ENCODE results near the gene GLB1L2.

The GLB1L2 gene

DNA sequence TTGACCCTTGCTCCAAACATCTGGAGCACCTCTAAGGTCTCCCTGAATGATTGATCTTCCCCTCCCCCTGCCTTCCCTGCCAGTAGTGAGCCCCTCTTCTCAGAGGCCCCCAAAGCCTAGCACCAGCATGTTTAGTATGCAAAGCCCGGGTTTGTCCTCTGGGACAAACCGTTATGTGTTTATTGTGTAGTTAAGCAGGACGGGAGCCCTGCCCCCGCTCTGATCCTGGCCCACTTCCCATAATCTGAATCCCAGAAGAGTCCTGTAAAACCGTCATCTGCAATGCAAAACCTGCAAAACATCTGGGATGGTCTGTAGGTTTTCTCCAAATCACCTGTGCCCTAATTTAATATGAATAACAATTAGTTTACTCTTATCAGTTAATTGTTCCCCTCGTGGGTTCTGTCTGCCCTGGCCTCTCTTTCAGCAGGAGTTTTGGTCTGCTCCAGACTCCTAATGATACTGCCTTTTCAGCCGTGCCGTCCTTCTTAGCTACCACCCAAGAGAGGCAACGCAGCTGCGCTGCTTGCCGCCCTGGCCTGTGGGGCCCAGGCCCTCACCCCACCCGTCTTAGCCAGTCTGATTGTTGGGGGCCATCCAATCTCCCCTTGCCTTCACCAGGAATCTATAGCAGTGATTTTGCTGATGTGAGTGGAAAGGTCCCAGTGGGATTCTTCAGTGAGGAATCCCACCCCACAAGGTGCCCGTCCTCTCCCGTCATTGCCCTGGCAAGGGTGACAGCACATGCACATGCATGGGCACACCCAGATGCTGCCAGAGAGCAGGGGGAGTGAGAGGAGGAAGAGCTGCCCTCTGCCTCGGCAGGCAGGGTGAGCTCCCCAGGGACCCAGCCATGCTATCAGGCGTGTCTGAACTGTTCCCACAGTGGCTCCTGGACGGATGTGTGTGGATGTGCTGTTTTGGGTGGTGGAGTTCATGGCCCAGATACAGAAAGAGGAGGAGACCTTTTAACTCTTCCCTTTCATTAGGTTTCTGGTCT is 83.3 kb downstream of the GLB1L2 start:
- ATAC-seq: no peak

DNA sequence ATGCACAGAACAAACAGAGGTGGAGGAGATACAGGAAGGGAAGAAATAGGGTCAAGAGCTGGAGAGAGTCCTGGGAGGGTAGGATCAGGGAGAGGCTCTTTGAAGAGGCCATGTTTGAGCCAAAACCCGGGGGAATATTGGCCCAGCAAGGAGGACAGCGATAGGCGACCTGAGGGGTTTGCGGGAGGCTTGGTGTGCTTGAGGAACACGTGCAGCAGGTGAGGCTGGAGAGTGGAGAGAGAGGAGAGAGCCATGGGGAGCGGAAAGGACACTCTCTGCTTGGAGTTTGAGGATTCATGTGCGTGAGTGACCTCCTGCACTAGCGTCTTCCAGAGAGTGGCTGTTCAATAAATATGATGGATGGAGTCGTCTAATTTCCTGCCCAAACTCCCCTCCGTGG is 84.9 kb downstream of the GLB1L2 start:
- TF ChIP-seq, protein P1, sequence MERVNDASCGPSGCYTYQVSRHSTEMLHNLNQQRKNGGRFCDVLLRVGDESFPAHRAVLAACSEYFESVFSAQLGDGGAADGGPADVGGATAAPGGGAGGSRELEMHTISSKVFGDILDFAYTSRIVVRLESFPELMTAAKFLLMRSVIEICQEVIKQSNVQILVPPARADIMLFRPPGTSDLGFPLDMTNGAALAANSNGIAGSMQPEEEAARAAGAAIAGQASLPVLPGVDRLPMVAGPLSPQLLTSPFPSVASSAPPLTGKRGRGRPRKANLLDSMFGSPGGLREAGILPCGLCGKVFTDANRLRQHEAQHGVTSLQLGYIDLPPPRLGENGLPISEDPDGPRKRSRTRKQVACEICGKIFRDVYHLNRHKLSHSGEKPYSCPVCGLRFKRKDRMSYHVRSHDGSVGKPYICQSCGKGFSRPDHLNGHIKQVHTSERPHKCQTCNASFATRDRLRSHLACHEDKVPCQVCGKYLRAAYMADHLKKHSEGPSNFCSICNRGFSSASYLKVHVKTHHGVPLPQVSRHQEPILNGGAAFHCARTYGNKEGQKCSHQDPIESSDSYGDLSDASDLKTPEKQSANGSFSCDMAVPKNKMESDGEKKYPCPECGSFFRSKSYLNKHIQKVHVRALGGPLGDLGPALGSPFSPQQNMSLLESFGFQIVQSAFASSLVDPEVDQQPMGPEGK (CRISPR knock-in tag; IDR thresholded peaks at IDR 0.05; ENCODE audit: borderline replicate concordance): no peak
- TF ChIP-seq ZFP30 (CRISPR knock-in tag; IDR thresholded peaks at IDR 0.05): no peak
- TF ChIP-seq, protein P2, sequence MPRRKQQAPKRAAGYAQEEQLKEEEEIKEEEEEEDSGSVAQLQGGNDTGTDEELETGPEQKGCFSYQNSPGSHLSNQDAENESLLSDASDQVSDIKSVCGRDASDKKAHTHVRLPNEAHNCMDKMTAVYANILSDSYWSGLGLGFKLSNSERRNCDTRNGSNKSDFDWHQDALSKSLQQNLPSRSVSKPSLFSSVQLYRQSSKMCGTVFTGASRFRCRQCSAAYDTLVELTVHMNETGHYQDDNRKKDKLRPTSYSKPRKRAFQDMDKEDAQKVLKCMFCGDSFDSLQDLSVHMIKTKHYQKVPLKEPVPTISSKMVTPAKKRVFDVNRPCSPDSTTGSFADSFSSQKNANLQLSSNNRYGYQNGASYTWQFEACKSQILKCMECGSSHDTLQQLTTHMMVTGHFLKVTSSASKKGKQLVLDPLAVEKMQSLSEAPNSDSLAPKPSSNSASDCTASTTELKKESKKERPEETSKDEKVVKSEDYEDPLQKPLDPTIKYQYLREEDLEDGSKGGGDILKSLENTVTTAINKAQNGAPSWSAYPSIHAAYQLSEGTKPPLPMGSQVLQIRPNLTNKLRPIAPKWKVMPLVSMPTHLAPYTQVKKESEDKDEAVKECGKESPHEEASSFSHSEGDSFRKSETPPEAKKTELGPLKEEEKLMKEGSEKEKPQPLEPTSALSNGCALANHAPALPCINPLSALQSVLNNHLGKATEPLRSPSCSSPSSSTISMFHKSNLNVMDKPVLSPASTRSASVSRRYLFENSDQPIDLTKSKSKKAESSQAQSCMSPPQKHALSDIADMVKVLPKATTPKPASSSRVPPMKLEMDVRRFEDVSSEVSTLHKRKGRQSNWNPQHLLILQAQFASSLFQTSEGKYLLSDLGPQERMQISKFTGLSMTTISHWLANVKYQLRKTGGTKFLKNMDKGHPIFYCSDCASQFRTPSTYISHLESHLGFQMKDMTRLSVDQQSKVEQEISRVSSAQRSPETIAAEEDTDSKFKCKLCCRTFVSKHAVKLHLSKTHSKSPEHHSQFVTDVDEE (CRISPR knock-in tag; IDR thresholded peaks at IDR 0.05): no peak
- no peak for TF ChIP-seq SNAI2 (CRISPR knock-in tag; IDR thresholded peaks at IDR 0.05)
- no peak for TF ChIP-seq TCF4 (CRISPR knock-in tag; IDR thresholded peaks at IDR 0.05; ENCODE audit: borderline replicate concordance)
- ATAC-seq: no peak

More for the DNA sequence above, 83.3 kb downstream of the GLB1L2 start:
- no peak for TF ChIP-seq ZFP3 (CRISPR knock-in tag; IDR thresholded peaks at IDR 0.05)
- TF ChIP-seq BACH2 (CRISPR knock-in tag; IDR thresholded peaks at IDR 0.05; ENCODE audit: borderline replicate concordance): no peak
- no peak for TF ChIP-seq ARNTL (CRISPR knock-in tag; IDR thresholded peaks at IDR 0.05; ENCODE audit: borderline replicate concordance, low read depth)
- TF ChIP-seq, protein P3, sequence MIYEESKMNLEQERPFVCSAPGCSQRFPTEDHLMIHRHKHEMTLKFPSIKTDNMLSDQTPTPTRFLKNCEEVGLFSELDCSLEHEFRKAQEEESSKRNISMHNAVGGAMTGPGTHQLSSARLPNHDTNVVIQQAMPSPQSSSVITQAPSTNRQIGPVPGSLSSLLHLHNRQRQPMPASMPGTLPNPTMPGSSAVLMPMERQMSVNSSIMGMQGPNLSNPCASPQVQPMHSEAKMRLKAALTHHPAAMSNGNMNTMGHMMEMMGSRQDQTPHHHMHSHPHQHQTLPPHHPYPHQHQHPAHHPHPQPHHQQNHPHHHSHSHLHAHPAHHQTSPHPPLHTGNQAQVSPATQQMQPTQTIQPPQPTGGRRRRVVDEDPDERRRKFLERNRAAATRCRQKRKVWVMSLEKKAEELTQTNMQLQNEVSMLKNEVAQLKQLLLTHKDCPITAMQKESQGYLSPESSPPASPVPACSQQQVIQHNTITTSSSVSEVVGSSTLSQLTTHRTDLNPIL (CRISPR knock-in tag; IDR thresholded peaks at IDR 0.05; ENCODE audit: low read depth): no peak
- no peak for TF ChIP-seq TOX (CRISPR knock-in tag; IDR thresholded peaks at IDR 0.05; ENCODE audit: borderline replicate concordance)
- TF ChIP-seq CSDC2 (CRISPR knock-in tag; IDR thresholded peaks at IDR 0.05): no peak
- TF ChIP-seq RARB (CRISPR knock-in tag; IDR thresholded peaks at IDR 0.05): no peak
- TF ChIP-seq ZFP30 (CRISPR knock-in tag; IDR thresholded peaks at IDR 0.05): no peak
- TF ChIP-seq TCF4 (CRISPR knock-in tag; IDR thresholded peaks at IDR 0.05; ENCODE audit: borderline replicate concordance): no peak
- TF ChIP-seq, protein P1 (CRISPR knock-in tag; IDR thresholded peaks at IDR 0.05; ENCODE audit: borderline replicate concordance): no peak
- TF ChIP-seq, protein P4, sequence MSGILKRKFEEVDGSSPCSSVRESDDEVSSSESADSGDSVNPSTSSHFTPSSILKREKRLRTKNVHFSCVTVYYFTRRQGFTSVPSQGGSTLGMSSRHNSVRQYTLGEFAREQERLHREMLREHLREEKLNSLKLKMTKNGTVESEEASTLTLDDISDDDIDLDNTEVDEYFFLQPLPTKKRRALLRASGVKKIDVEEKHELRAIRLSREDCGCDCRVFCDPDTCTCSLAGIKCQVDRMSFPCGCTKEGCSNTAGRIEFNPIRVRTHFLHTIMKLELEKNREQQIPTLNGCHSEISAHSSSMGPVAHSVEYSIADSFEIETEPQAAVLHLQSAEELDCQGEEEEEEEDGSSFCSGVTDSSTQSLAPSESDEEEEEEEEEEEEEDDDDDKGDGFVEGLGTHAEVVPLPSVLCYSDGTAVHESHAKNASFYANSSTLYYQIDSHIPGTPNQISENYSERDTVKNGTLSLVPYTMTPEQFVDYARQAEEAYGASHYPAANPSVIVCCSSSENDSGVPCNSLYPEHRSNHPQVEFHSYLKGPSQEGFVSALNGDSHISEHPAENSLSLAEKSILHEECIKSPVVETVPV (CRISPR knock-in tag; IDR thresholded peaks at IDR 0.05): no peak
- TF ChIP-seq ZNF8 (CRISPR knock-in tag; IDR thresholded peaks at IDR 0.05): no peak
- no peak for TF ChIP-seq ZNF565 (CRISPR knock-in tag; conservative IDR thresholded peaks at IDR 0.05; ENCODE audit: low read depth)
- no peak for TF ChIP-seq ZC3H10 (CRISPR knock-in tag; IDR thresholded peaks at IDR 0.05)
- TF ChIP-seq GLIS3 (CRISPR knock-in tag; IDR thresholded peaks at IDR 0.05): no peak
- TF ChIP-seq ISL1 (CRISPR knock-in tag; IDR thresholded peaks at IDR 0.05): no peak
- no peak for TF ChIP-seq SNAI2 (CRISPR knock-in tag; IDR thresholded peaks at IDR 0.05)
- TF ChIP-seq ESRRG (CRISPR knock-in tag; IDR thresholded peaks at IDR 0.05): no peak
- no peak for TF ChIP-seq ZNF70 (CRISPR knock-in tag; IDR thresholded peaks at IDR 0.05)

All from SK-N-SH treated with all-trans-retinoic acid at 6 μM for 48 hours (cell line).